ENCODE data around the gene SAMD8.

GRCh38 chr10:75065076-75065475 is 46.4 kb upstream of the SAMD8 start:
- TF ChIP-seq EED (IDR thresholded peaks at IDR 0.05; ENCODE audit: low read depth) (no peak), POLR2AphosphoS2 (IDR thresholded peaks at IDR 0.05; ENCODE audit: low read depth, low read length) (no peak), HCFC1 (IDR thresholded peaks at IDR 0.05; ENCODE audit: low read length) (no peak), CBX5 (IDR thresholded peaks at IDR 0.05; ENCODE audit: low read depth) (no peak), NFYB (IDR thresholded peaks at IDR 0.05; ENCODE audit: insufficient read depth, low read depth, low read length) (no peak), CEBPB (IDR thresholded peaks at IDR 0.05; ENCODE audit: borderline replicate concordance in 1 of 2, low read depth in 2 of 2, low read length in 2 of 2) (no peak)

Measured in GM12878 (cell line).